Activated CD8-positive, alpha-beta T cell treated with anti-CD3 and anti-CD28 coated beads for 36 hours (primary cell): ENCODE results near the gene ARHGAP26. TPM values are rescaled to one million over a fixed set of nuclear protein-coding genes. Genes with fewer than 3 reads are reported as not detected.
A peak's percentile ranks its signal among the peaks of the same experiment; 100 is the strongest.

Source experiments
- ATAC-seq: fragments of 200-7000 bp; cut with Tn5 transposase; one replicate; pipeline ENCODE4 v1.10.0; 2021; ENCODE audit warnings: mild to moderate bottlenecking, moderate library complexity
- CTCF ChIA-PET: fragments of 350-600 bp; sonication (Branson Sonifier 250); formaldehyde crosslinking; loops from one replicate; lab custom pipeline; 2021; ENCODE audit warnings: antibody characterized with exemption; lab: Charles Lee
- POLR2A ChIA-PET: fragments of 350-600 bp; sonication (Branson Sonifier 250); formaldehyde crosslinking; loops from one replicate; lab custom pipeline; 2021; ENCODE audit warnings: antibody characterized with exemption; lab: Charles Lee
- DNase-seq: peaks from one replicate; pipeline ENCODE4 v3.0.0-alpha.2; 2020
- H3K27ac Mint-ChIP-seq: one replicate; pipeline ENCODE4 v1.8.0; 2021; ENCODE audit warnings: mild to moderate bottlenecking, mixed read lengths
- H3K27me3 Mint-ChIP-seq: one replicate; pipeline ENCODE4 v1.8.0; 2021; ENCODE audit warnings: mixed read lengths
- H3K36me3 Mint-ChIP-seq: one replicate; pipeline ENCODE4 v1.8.0; 2021; ENCODE audit warnings: low read depth, mixed read lengths
- H3K4me1 Mint-ChIP-seq: one replicate; pipeline ENCODE4 v1.8.0; 2021; ENCODE audit warnings: low read depth, mixed read lengths
- H3K4me3 Mint-ChIP-seq: one replicate; pipeline ENCODE4 v1.8.0; 2021; ENCODE audit warnings: mild to moderate bottlenecking, moderate library complexity, mixed read lengths
- H3K9me3 Mint-ChIP-seq: one replicate; pipeline ENCODE4 v1.8.0; 2021; ENCODE audit warnings: mixed read lengths
- intact Hi-C: fragments of 100-400 bp; cut with micrococcal nuclease; formaldehyde crosslinking; loops from one replicate; pipeline ENCODE4 v1.10.0; 2022
- total RNA-seq, 2 experiments: library from RNA; stranded (reverse); gene quantifications; one replicate each; pipeline ENCODE4 v1.2.3, GENCODE V29; 2021
- TF ChIP-seq, protein P1 (sequence below): fragments of 200-600 bp; IDR thresholded peaks from one replicate; pipeline ENCODE4 v1.8.0; 2022; ENCODE audit warnings: antibody characterized with exemption, mild to moderate bottlenecking

The ARHGAP26 gene
- total RNA-seq, 2 experiments from 2014 or later: 12.7 to 18.0 TPM

DNA sequence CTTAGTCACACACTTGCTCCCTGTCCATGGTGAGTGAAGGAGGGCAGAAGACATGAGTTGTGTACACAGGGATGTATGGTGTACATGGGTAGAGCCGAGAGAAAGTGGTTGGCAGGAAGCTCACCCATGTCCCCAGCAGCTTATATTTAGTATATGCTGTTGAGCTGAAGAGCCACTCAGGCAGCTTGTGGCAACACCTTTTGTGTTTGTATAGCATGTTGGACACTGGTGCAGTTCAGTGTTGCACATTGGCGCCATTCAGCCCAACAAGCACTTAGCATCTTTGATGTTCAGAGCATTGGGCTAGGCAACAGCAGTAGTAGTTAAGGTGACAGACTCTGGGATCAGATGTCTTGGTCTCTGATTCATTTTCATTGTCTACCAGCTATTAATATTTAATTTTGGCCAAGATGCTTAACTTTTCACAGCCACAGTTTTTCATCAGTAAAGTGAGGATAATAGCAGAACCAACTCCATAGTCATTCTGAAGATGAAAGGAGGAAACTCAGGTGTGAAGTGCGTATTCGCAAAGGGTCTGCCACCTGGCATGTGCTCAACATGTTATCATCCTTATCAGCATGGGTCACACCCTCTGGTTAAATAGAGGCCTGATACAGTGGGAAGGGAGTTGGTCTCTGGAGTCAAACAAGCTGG lies 448.5 kb downstream of the ARHGAP26 start:
- Mint-ChIP-seq H3K27me3 (no peaks in the 10 kb centered on the region), H3K27ac (no peak overlapping the region), H3K9me3 (no peaks in the 10 kb centered on the region), H3K4me1 (peaks cover 56% of the 10 kb centered on the region), H3K4me3 (no peak overlapping the region), H3K36me3 (peaks cover 13% of the 10 kb centered on the region)
- intact Hi-C loops: no loop called here
- DNase-seq (no peak), ATAC-seq (no peak)
- CTCF ChIA-PET: interaction anchor here (1.4 to 1.6 kb wide), 2 partner anchors 9 to 189 kb away, joined by 3 to 5 read pairs; no protein-coding TSS in a partner anchor
- TF ChIP-seq, protein P1, sequence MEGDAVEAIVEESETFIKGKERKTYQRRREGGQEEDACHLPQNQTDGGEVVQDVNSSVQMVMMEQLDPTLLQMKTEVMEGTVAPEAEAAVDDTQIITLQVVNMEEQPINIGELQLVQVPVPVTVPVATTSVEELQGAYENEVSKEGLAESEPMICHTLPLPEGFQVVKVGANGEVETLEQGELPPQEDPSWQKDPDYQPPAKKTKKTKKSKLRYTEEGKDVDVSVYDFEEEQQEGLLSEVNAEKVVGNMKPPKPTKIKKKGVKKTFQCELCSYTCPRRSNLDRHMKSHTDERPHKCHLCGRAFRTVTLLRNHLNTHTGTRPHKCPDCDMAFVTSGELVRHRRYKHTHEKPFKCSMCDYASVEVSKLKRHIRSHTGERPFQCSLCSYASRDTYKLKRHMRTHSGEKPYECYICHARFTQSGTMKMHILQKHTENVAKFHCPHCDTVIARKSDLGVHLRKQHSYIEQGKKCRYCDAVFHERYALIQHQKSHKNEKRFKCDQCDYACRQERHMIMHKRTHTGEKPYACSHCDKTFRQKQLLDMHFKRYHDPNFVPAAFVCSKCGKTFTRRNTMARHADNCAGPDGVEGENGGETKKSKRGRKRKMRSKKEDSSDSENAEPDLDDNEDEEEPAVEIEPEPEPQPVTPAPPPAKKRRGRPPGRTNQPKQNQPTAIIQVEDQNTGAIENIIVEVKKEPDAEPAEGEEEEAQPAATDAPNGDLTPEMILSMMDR: no peak
- POLR2A ChIA-PET: interaction anchor here (1.4 to 1.5 kb wide), 2 partner anchors 12 to 15 kb away, joined by 3 to 4 read pairs; no protein-coding TSS in a partner anchor

DNA sequence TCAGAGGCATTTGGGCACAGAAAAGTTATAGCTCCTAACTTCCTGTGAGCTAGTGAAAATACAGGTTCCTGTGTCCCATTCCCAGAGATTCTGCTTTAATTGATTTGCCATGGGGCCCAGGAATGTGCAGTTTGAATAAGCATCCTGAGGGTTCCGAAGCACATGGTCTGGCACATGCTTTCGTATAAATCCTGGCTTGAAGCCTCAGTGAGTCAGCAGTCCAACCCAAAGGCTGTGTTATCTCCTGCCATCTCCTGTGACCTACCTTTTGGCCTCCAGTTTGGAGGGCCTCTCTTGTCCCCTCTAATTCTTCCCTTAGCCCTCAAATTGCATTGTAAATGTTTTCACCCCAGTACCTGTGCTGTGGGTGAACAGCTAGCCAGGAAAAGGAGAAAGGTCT lies 449.5 kb downstream of the ARHGAP26 start:
- CTCF ChIA-PET: interaction anchor here (0.6 to 1.6 kb wide), 4 partner anchors 8 to 190 kb away, joined by 3 to 5 read pairs (median 3); no protein-coding TSS in a partner anchor
- Mint-ChIP-seq H3K27ac (no peak overlapping the region), H3K27me3 (no peaks in the 10 kb centered on the region), H3K4me3 (no peak overlapping the region), H3K9me3 (no peaks in the 10 kb centered on the region), H3K36me3 (peaks cover 15% of the 10 kb centered on the region), H3K4me1 (peaks cover 51% of the 10 kb centered on the region)
- intact Hi-C loops: loop anchor here (5.0 kb wide), 1 partner anchor 187 kb away; no protein-coding TSS in a partner anchor
- no peak for ATAC-seq
- DNase-seq: no peak
- TF ChIP-seq, protein P1: no peak
- POLR2A ChIA-PET: interaction anchor here (0.6 to 1.5 kb wide), 4 partner anchors 11 to 741 kb away, joined by 3 to 4 read pairs (median 3); no protein-coding TSS in a partner anchor

DNA sequence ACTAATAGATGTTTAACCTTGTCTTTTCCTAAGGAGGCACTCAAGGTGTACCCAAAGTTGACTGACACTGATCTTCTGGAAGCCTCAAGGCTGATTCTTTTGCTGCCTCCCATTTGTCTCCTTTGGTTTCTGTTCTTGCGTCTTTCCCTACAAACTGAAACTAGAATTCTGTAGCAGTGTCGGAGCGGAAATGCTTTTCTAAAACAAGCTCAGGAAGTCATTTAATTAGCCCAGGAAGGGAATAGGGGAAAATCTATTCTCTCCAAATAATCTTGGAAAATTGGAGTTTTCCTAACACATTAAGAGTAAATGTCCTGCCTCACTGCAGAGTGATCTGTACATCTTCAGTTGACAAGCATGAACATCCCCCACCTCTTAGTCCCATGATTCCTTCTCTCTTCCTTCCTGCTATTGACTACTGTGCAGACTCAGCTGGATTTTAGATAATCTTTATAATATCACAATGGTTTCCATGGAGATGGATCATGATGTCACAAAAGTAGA lies 450.6 kb downstream of the ARHGAP26 start:
- Mint-ChIP-seq H3K9me3 (no peaks in the 10 kb centered on the region), H3K36me3 (peaks cover 8% of the 10 kb centered on the region), H3K4me3 (no peak overlapping the region), H3K27me3 (no peaks in the 10 kb centered on the region), H3K4me1 (peaks cover 51% of the 10 kb centered on the region), H3K27ac (peak overlapping the region; percentile 14)
- intact Hi-C loops: loop anchor here (5.0 kb wide), 1 partner anchor 188 kb away; no protein-coding TSS in a partner anchor
- POLR2A ChIA-PET: interaction anchor here (1.4 kb wide), 1 partner anchor 12 kb away, joined by 4 read pairs; no protein-coding TSS in a partner anchor
- DNase-seq: no peak
- TF ChIP-seq, protein P1: no peak
- CTCF ChIA-PET: interaction anchor here (0.5 to 1.4 kb wide), 4 partner anchors 12 to 604 kb away, joined by 3 to 5 read pairs (median 3); no protein-coding TSS in a partner anchor
- no peak for ATAC-seq

DNA sequence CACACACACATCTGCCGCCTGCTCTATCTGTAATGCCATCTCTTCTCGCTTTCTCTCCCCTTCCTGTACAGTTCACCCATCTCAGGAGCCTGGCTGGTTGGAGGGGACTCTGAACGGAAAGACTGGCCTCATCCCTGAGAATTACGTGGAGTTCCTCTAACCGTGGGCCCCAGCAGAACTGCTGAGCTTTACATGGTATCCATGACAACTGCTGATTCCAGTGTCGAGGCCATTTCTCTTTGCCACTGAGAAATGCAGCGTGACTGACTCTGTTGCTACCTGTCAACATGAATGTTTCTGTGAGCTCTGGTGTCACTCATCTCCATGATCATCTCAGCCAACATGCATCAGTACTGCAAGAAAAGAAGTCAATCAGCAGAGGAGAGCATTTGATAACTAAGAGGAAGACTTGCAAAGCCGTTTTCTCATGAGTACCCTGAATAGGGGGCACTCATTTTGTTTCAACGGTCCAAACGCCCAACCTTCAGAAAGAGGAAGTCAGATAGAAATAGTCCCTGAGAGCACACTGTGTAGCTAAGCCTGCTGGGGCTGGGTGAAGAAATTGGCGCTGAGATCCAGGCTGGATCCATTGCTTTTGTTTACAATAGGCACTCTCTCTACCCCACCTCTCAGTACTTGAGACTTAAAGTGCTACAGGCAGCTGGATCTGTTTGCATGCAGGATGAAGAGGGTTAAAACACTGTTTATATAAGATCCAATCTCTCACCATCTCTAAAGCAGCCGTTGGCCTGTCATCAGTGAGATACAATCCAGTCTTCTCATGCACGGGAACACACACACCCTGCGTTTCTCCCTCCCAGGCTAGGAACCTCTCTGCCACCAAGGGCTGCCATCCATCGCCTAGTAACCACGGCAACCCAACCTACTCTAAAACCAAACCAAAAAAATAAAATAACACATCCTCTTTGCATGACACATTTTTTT lies 452.4 kb downstream of the ARHGAP26 start:
- Mint-ChIP-seq H3K27ac (peak overlapping the region; percentile 81), H3K9me3 (no peaks in the 10 kb centered on the region), H3K4me3 (peak overlapping the region; percentile 6), H3K36me3 (peaks cover 8% of the 10 kb centered on the region), H3K4me1 (peaks cover 43% of the 10 kb centered on the region), H3K27me3 (no peaks in the 10 kb centered on the region)
- CTCF ChIA-PET: interaction anchor here (0.8 to 1.4 kb wide), 2 partner anchors 14 to 220 kb away, joined by 3 to 5 read pairs; no protein-coding TSS in a partner anchor
- DNase-seq (peak; percentile 62), ATAC-seq (peak; percentile 74)
- intact Hi-C loops: loop anchor here (5.0 kb wide), 1 partner anchor 190 kb away; no protein-coding TSS in a partner anchor
- TF ChIP-seq, protein P1: no peak
- POLR2A ChIA-PET: interaction anchor here (0.7 to 1.9 kb wide), 6 partner anchors 14 to 180 kb away, joined by 3 to 6 read pairs (median 4); no protein-coding TSS in a partner anchor
